WTC11 (cell line): ENCODE results near the gene HNRNPAB. TPM values are rescaled to one million over a fixed set of nuclear protein-coding genes. Genes with fewer than 3 reads are reported as not detected.
"Not testable (repeated sequence)": the region's sequence is repeated elsewhere in the genome, so short reads cannot be mapped to it uniquely, and the experiment has no call there.

Experiments
- ATAC-seq: fragments of 200-7000 bp; cut with Tn5 transposase; 2 replicates; pipeline ENCODE4 v1.10.0; 2021; ENCODE audit warnings: mild to moderate bottlenecking, moderate library complexity
- CTCF ChIA-PET: fragments of 300-600 bp; sonication (Branson Sonifier 250); formaldehyde crosslinking; loops from one replicate; lab custom pipeline; 2021; ENCODE audit warnings: antibody characterized with exemption; lab: Charles Lee
- POLR2A ChIA-PET: fragments of 350-600 bp; sonication (Branson Sonifier 250); formaldehyde crosslinking; loops from one replicate; lab custom pipeline; 2021; ENCODE audit warnings: antibody characterized with exemption; lab: Charles Lee
- DNase-seq: peaks from one replicate; pipeline ENCODE4 v3.0.0; 2021; ENCODE audit warnings: low spot score
- H3K27ac Mint-ChIP-seq: 2 replicates; pipeline ENCODE4 v1.8.0; 2021; ENCODE audit warnings: mixed read lengths
- H3K27me3 Mint-ChIP-seq: 2 replicates; pipeline ENCODE4 v1.8.0; 2021; ENCODE audit warnings: low read depth, mild to moderate bottlenecking, moderate library complexity, mixed read lengths
- H3K36me3 Mint-ChIP-seq: 2 replicates; pipeline ENCODE4 v1.8.0; 2021; ENCODE audit warnings: mixed read lengths
- H3K4me1 Mint-ChIP-seq: 2 replicates; pipeline ENCODE4 v1.8.0; 2022; ENCODE audit warnings: mixed read lengths
- H3K4me3 Mint-ChIP-seq: 2 replicates; pipeline ENCODE4 v1.8.0; 2021; ENCODE audit warnings: mild to moderate bottlenecking, moderate library complexity, mixed read lengths
- H3K9me3 Mint-ChIP-seq: 2 replicates; pipeline ENCODE4 v1.8.0; 2021; ENCODE audit warnings: mixed read lengths
- ARID4B ChIP-seq: sonication (generic); formaldehyde crosslinking; IDR thresholded peaks from 2 replicates; pipeline ENCODE4 v1.8.0; 2023; ENCODE audit warnings: missing genetic modification reagents, mild to moderate bottlenecking, borderline replicate concordance
- ELF4 ChIP-seq: sonication (generic); formaldehyde crosslinking; IDR thresholded peaks from 2 replicates; pipeline ENCODE4 v1.8.1; 2022; ENCODE audit warnings: low read depth, mild to moderate bottlenecking, moderate library complexity, missing genetic modification reagents
- ESRRA ChIP-seq: sonication (generic); formaldehyde crosslinking; IDR thresholded peaks from 2 replicates; pipeline ENCODE4 v1.8.1; 2022; ENCODE audit warnings: mild to moderate bottlenecking, missing genetic modification reagents, borderline replicate concordance
- MAX ChIP-seq: sonication (generic); formaldehyde crosslinking; IDR thresholded peaks from 2 replicates; pipeline ENCODE4 v1.8.0; 2022; ENCODE audit warnings: mild to moderate bottlenecking, missing genetic modification reagents
- RORB ChIP-seq: fragments of 250-450 bp; sonication (Bioruptor Pico); IDR thresholded peaks from 2 replicates; pipeline ENCODE4 v1.9.0; 2021; ENCODE audit warnings: mild to moderate bottlenecking
- SMAD3 ChIP-seq: sonication (generic); formaldehyde crosslinking; IDR thresholded peaks from 2 replicates; pipeline ENCODE4 v1.8.0; 2022; ENCODE audit warnings: missing genetic modification reagents, mild to moderate bottlenecking, borderline replicate concordance
- STAT6 ChIP-seq: sonication (generic); formaldehyde crosslinking; conservative IDR thresholded peaks from 2 replicates; pipeline ENCODE4 v1.8.1; 2023; ENCODE audit warnings: mild to moderate bottlenecking, low read depth, missing genetic modification reagents, moderate library complexity
- ZNF263 ChIP-seq: sonication (generic); formaldehyde crosslinking; IDR thresholded peaks from 2 replicates; pipeline ENCODE4 v1.8.1; 2022; ENCODE audit warnings: low read depth, mild to moderate bottlenecking, moderate library complexity, missing genetic modification reagents
- ZNF317 ChIP-seq: sonication (generic); formaldehyde crosslinking; IDR thresholded peaks from 2 replicates; pipeline ENCODE4 v1.8.1; 2023; ENCODE audit warnings: low read depth, mild to moderate bottlenecking, moderate library complexity, missing genetic modification reagents, borderline replicate concordance
- ZNF425 ChIP-seq: fragments of 250-450 bp; sonication (Bioruptor Pico); conservative IDR thresholded peaks from 2 replicates; pipeline ENCODE4 v1.9.0; 2021; ENCODE audit warnings: mild to moderate bottlenecking
- ZSCAN18 ChIP-seq: fragments of 250-450 bp; sonication (Bioruptor Pico); IDR thresholded peaks from 2 replicates; pipeline ENCODE4 v2.1.2; 2022; ENCODE audit warnings: mild to moderate bottlenecking, moderate library complexity
- total RNA-seq: library from RNA; stranded (reverse); gene quantifications from 3 replicates; pipeline ENCODE4 v1.2.3, GENCODE V29; 2021

HNRNPAB gene
- total RNA-seq, 1 experiment from 2014 or later = 457 TPM

GRCh38 chr5:178252258-178252657, 47.9 kb downstream of the HNRNPAB start:
- Mint-ChIP-seq H3K27me3 (no peaks in the 10 kb centered on the region; the same call in 1 of the 2 replicates), H3K4me1 (peaks cover 3% of the 10 kb centered on the region; the same call in 1 of the 2 replicates), H3K4me3 (no peak overlapping the region), H3K27ac (no peak overlapping the region), H3K9me3 (no peaks in the 10 kb centered on the region), H3K36me3 (no peaks in the 10 kb centered on the region)
- ATAC-seq (no peak), DNase-seq (no peak)
- POLR2A ChIA-PET = interaction anchor here (0.7 kb wide), 1 partner anchor 9 kb away, joined by 3 read pairs; no protein-coding TSS in a partner anchor
- TF ChIP-seq MAX (CRISPR knock-in tag) = no peak
- no peak for TF ChIP-seq ARID4B
- no peak for TF ChIP-seq ZNF425
- no peak for TF ChIP-seq ZSCAN18 (CRISPR knock-in tag)
- TF ChIP-seq ELF4 (CRISPR knock-in tag) = no peak
- no peak for TF ChIP-seq ZNF263
- no peak for TF ChIP-seq STAT6
- TF ChIP-seq SMAD3 (CRISPR knock-in tag) = no peak
- no peak for TF ChIP-seq RORB (CRISPR knock-in tag)
- TF ChIP-seq ESRRA (CRISPR knock-in tag) = no peak
- no peak for TF ChIP-seq ZNF317
- CTCF ChIA-PET = interaction anchor here (1.2 to 2.6 kb wide), 3 partner anchors 17 to 339 kb away, joined by 3 to 15 read pairs (median 4); no protein-coding TSS in a partner anchor

- POLR2A ChIA-PET = not testable (repeated sequence)
These were observed 49.3 kb downstream of the HNRNPAB start for GRCh38 chr5:178253632-178254031.

More at GRCh38 chr5:178253632-178254031, 49.3 kb downstream of the HNRNPAB start:
- H3K27ac Mint-ChIP-seq, H3K4me1 Mint-ChIP-seq, DNase-seq, H3K9me3 Mint-ChIP-seq, ATAC-seq, H3K4me3 Mint-ChIP-seq, H3K36me3 Mint-ChIP-seq, CTCF ChIA-PET, H3K27me3 Mint-ChIP-seq: not testable (repeated sequence)
